ENCODE results near the gene FCHO1. TPM values are rescaled to one million over a fixed set of nuclear protein-coding genes. Genes with fewer than 3 reads are reported as not detected.
"Not testable (repeated sequence)": the region's sequence is repeated elsewhere in the genome, so short reads cannot be mapped to it uniquely, and the experiment has no call there.

Gene FCHO1
- total RNA-seq, 4 donors from 2014 or later: 0.76 to 3.5 (median 2.6) TPM

DNA sequence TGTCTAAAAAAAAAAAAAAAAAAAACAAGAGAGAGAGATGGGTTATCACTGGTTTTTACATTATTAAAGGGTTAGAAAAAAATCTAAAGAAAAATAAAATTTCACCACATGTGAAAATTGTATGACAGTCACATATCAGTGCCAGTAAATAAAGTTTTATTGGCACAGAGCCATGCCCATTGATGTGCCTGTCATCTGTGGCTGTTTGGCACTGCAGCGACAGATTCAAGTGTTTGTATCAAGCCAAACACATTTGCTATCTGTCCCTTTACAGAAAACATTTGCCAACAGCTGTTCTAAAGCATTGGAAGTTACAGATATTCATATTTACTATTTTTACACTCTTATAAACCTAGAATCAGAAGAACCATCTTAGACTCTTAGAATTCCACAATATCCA is 16.3 kb downstream of the FCHO1 start:
- H3K9me3 ChIP-seq: no peaks in the 10 kb centered on the region
- H3K27ac ChIP-seq: no peak overlapping the region
- no peaks in the 10 kb centered on the region for H3K36me3 ChIP-seq
- no peak overlapping the region for H3K4me3 ChIP-seq
- TF ChIP-seq POLR2A (IDR thresholded peaks at IDR 0.05): no peak
- TF ChIP-seq, protein P1, sequence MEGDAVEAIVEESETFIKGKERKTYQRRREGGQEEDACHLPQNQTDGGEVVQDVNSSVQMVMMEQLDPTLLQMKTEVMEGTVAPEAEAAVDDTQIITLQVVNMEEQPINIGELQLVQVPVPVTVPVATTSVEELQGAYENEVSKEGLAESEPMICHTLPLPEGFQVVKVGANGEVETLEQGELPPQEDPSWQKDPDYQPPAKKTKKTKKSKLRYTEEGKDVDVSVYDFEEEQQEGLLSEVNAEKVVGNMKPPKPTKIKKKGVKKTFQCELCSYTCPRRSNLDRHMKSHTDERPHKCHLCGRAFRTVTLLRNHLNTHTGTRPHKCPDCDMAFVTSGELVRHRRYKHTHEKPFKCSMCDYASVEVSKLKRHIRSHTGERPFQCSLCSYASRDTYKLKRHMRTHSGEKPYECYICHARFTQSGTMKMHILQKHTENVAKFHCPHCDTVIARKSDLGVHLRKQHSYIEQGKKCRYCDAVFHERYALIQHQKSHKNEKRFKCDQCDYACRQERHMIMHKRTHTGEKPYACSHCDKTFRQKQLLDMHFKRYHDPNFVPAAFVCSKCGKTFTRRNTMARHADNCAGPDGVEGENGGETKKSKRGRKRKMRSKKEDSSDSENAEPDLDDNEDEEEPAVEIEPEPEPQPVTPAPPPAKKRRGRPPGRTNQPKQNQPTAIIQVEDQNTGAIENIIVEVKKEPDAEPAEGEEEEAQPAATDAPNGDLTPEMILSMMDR (IDR thresholded peaks at IDR 0.05): no peak
- H3K27me3 ChIP-seq: peaks cover 0 to 4% (median 0%) of the 10 kb centered on the region in 4 donors
- H3K4me1 ChIP-seq: peaks cover 4 to 19% (median 7%) of the 10 kb centered on the region in 3 donors
- WGBS, 2 donors: 23 to 33% methylated on average over 1 of the region's 1 CpG
- intact Hi-C loops (cut with DNase I): no loop called here
- DNase-seq: no peak

DNA sequence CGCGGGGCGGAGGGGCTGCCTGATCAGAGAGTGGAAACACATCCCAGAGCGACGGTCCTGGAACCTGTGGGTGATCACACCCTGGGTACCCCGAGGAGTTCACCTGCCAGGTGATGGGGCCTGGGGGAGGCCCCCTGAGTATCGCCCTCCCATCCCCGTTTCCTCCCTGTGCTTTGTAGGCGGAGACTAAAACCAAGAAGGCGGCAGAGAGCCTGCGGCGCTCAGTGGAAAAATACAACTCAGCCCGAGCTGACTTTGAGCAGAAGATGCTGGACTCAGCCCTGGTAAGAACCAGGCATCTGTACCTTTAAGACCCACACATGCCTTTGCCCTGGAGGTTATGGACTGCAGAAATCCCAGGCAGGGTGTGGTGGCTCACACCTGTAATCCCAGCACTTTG is 19.3 kb downstream of the FCHO1 start:
- intact Hi-C loops (cut with DNase I): no loop called here
- Histone ChIP-seq H3K27me3 (peaks cover 0 to 18% (median 0%) of the 10 kb centered on the region in 4 donors), H3K27ac (no peak overlapping the region), H3K9me3 (no peaks in the 10 kb centered on the region), H3K4me1 (peaks cover 4 to 10% (median 7%) of the 10 kb centered on the region in 3 donors), H3K4me3 (no peak overlapping the region), H3K36me3 (no peaks in the 10 kb centered on the region)
- TF ChIP-seq, protein P1 (IDR thresholded peaks at IDR 0.05): no peak
- TF ChIP-seq POLR2A (IDR thresholded peaks at IDR 0.05): no peak
- 80% methylated on average over 2 of the region's 13 CpGs; no CpG with 5 or more reads in 1 of the 2 donors for WGBS, 2 donors
- no peak for DNase-seq

DNA sequence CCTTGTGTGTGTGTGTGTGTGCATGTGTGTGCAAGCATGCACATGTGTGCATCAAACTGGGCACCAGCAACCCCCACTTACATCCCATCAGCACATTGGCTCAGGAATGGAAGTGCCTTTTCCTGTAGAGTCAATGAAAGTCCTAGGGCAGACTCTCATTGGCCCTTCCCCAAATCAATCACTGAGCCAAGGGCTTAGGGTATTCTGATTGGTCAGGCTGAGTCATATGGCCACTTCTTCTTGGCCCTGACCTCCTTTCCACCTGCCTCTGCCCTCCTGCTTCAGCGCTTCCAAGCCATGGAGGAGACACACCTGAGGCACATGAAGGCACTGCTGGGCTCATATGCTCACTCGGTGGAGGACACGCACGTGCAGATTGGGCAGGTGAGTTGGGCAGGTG is 20.9 kb downstream of the FCHO1 start:
- no peak overlapping the region for H3K4me3 ChIP-seq
- H3K4me1 ChIP-seq: no peaks in the 10 kb centered on the region
- WGBS, 2 donors: 91% methylated on average over 4 of the region's 4 CpGs; no CpG with 5 or more reads in 1 of the 2 donors
- peaks cover 0 to 29% (median 0%) of the 10 kb centered on the region in 4 donors for H3K27me3 ChIP-seq
- no peaks in the 10 kb centered on the region for H3K36me3 ChIP-seq
- H3K27ac ChIP-seq: no peak overlapping the region
- no peak for DNase-seq
- intact Hi-C loops (cut with DNase I): no loop called here
- no peaks in the 10 kb centered on the region for H3K9me3 ChIP-seq
- TF ChIP-seq, protein P1 (IDR thresholded peaks at IDR 0.05): no peak
- no peak for TF ChIP-seq POLR2A (IDR thresholded peaks at IDR 0.05)

DNA sequence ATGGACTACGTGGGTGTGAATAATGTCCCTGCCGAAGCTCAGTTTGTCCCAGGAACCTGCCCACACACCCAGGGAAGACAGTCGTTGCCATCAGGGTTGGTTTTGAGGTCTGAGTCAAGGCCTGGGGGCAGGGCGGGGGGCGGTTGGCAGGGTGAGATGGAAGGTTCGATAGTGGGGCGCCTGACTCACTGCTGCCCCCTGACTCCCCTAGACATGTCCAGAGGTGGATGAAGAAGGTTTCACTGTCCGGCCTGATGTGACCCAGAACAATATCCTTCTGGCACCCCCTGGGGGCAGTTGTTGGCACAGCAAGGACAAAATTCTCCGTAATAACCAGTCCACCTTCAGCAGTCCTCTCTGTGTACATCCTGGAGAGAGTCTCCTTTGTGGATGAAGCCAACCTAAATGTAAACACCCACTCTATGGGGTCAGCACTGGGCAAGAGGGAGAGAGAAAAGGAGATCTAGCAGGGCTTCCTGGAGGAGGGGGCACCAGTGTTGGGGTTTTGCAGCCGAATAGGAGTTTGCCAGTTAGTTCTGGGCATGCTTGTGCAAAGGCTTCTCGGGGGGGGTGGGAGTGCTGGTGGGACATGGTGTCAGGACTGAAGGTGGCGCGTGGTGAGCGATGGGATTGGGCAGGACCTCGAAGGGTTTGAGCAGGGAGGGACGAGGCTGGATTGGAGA is 24.1 kb downstream of the FCHO1 start:
- peaks cover 0 to 53% (median 0%) of the 10 kb centered on the region in 4 donors for H3K27me3 ChIP-seq
- H3K4me1 ChIP-seq: peaks cover 0 to 19% (median 3%) of the 10 kb centered on the region in 3 donors
- no peaks in the 10 kb centered on the region for H3K9me3 ChIP-seq
- TF ChIP-seq, protein P1 (IDR thresholded peaks at IDR 0.05): peak in 5 of 6 experiments; percentile 22 to 53 (median 28)
- no peak for TF ChIP-seq POLR2A (IDR thresholded peaks at IDR 0.05)
- H3K27ac ChIP-seq: no peak overlapping the region
- DNase-seq: no peak
- 68 to 69% methylated on average over 8 to 11 of the region's 16 CpGs for WGBS, 2 donors
- intact Hi-C loops (cut with DNase I): no loop called here
- no peak overlapping the region for H3K4me3 ChIP-seq
- H3K36me3 ChIP-seq: no peaks in the 10 kb centered on the region

DNA sequence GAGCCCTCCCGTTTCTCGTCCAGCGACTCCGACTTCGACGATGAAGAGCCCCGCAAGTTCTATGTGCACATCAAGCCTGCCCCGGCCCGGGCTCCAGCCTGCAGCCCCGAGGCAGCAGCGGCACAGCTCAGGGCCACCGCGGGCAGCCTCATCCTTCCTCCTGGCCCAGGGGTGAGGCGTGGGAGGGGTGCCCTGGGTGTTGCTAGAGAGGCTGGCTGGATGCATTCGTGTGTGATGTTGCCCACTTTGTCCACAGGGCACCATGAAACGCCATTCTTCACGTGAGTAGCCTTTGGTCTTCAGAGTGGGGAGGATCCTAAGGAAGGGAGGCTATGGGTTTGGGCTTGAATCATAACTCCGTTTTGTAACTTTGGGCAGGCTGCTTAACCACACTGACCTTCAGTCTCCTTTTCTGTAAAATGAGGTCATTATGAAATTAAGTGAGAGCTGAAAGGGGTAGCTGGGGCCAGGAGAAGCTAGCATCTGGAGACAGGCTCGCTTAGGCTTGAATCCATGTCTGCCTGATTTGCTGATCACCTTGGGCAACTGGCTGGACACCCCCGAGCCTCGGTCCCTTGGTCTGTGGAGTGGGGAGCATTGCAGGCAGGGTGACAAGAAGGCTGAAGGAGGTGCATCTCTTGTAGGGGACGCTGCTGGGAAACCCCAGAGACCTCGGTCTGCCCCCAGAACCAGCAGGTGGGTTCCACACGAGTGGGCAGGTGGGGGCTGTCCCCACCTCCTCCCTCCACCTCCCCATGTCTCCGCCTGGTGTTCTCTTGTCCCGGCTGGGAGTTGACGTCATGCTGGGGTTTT is 24.9 kb downstream of the FCHO1 start:
- intact Hi-C loops (cut with DNase I): no loop called here
- no peaks in the 10 kb centered on the region for H3K9me3 ChIP-seq
- H3K27me3 ChIP-seq: peaks cover 0 to 57% (median 0%) of the 10 kb centered on the region in 4 donors
- TF ChIP-seq, protein P1 (IDR thresholded peaks at IDR 0.05): no peak
- TF ChIP-seq POLR2A (IDR thresholded peaks at IDR 0.05): no peak
- WGBS, 2 donors: 41 to 67% methylated on average over 11 to 14 of the region's 27 CpGs
- H3K4me3 ChIP-seq: no peak overlapping the region
- peaks cover 0 to 19% (median 3%) of the 10 kb centered on the region in 3 donors for H3K4me1 ChIP-seq
- no peak for DNase-seq
- no peaks in the 10 kb centered on the region for H3K36me3 ChIP-seq
- H3K27ac ChIP-seq: no peak overlapping the region

DNA sequence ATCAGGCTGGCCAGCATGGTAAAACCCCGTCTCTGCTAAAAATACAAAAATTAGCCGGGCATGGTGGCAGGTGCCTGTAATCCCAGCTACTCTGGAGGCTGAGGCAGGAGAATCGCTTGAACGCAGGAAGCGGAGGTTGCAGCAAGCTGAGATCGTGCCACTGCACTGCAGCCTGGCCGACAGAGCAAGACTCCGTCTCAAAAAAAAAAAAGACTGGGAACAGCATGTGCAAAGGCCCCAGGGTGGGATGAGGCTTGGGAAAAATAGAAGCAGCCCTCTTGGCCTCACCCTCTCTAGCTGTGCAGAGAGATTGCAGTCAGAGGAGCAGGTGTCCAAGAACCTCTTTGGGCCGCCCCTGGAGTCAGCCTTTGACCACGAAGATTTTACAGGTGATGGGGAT is 26.6 kb downstream of the FCHO1 start:
- H3K4me3 ChIP-seq; H3K9me3 ChIP-seq; H3K36me3 ChIP-seq; DNase-seq; H3K27ac ChIP-seq; intact Hi-C loops (cut with DNase I): not testable (repeated sequence)
- peaks cover 0 to 74% (median 0%) of the 10 kb centered on the region in 4 donors for H3K27me3 ChIP-seq
- 72 to 77% methylated on average over 9 of the region's 10 CpGs for WGBS, 2 donors
- H3K4me1 ChIP-seq: peaks cover 0 to 19% (median 3%) of the 10 kb centered on the region in 3 donors

All from esophagus squamous epithelium (tissue), 5 donors.